H1 (cell line): Measurements from ENCODE around the gene PDK2. TPM values are rescaled to one million over a fixed set of nuclear protein-coding genes. Genes with fewer than 3 reads are reported as not detected.

Experiments
- BCL11A ChIP-seq, 2 experiments: IDR thresholded peaks; one replicate each; pipeline ENCODE4 v1.6.1; 2011; ENCODE audit warnings: low read depth in 2 of 2, low read length in 2 of 2, mild to moderate bottlenecking in 2 of 2
- GABPA ChIP-seq: IDR thresholded peaks from 2 replicates; pipeline ENCODE4 v1.6.1; 2011; ENCODE audit warnings: mild to moderate bottlenecking, low read length, moderate library complexity, borderline replicate concordance; ENCODE audit not compliant: insufficient read depth
- SP2 ChIP-seq: IDR thresholded peaks from 2 replicates; pipeline ENCODE4 v1.6.1; 2012; ENCODE audit warnings: mild to moderate bottlenecking, low read length, inconsistent platforms
- polyA plus RNA-seq, 7 experiments: library from polyadenylated mRNA; depleted of rRNA in 3 of 7; stranded (reverse) in 5 of 7; unstranded in 2 of 7; fragments of >200 nt in 5 of 7; fragments of 200-250 nt in 2 of 7; gene quantifications; 1 replicate in 5 of 7; 2 replicates in 1 of 7; 4 replicates in 1 of 7; pipeline versions ENCODE4 v1.2.1 to v1.2.3, GENCODE V29; 2011 to 2013; ENCODE audit warnings: missing spikeins in 2 of 7, mixed read lengths in 2 of 7
- total RNA-seq: library from RNA; stranded (reverse); fragmentation: NEBNext Ultra II Directional; extraction: Animal tissue kit (Norgen Biotek cat#: 25700); gene quantifications from 2 replicates; pipeline ENCODE4 v1.2.1, GENCODE V29; 2021
- TF ChIP-seq, protein P1 (sequence below): fragments of 300-600 bp; sonication (generic); IDR thresholded peaks from 2 replicates; pipeline ENCODE4 v1.7.1; 2012; ENCODE audit warnings: low read length, moderate library complexity, mild to moderate bottlenecking, inconsistent platforms; ENCODE audit not compliant: insufficient replicate concordance

Gene PDK2
- total and polyA plus RNA-seq, 2 of the 8 experiments (the other 6 are each of a cell fraction or from before 2014, with no cell fraction given): 18.3 to 121 TPM

DNA sequence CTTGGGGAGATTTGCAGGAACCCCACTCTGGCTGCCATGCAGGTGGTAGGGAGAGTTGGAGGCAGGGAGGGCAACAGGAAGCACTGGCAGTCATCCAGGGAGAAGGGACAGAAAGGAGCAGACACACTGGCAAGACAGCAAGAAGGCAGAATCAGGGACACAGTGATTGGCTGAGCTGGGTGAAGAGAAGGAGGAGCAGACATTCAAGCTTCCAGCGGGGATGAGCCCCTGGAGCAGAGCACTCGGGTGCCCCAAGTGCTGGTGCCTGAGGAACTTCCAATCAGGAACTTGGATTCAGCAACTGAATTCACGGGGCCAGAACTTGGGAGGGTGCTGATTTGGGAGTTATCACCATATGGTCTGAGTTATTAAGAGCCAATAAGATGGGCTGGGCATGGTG lies 45.5 kb upstream of the PDK2 start (continued):
- TF ChIP-seq, protein P1, sequence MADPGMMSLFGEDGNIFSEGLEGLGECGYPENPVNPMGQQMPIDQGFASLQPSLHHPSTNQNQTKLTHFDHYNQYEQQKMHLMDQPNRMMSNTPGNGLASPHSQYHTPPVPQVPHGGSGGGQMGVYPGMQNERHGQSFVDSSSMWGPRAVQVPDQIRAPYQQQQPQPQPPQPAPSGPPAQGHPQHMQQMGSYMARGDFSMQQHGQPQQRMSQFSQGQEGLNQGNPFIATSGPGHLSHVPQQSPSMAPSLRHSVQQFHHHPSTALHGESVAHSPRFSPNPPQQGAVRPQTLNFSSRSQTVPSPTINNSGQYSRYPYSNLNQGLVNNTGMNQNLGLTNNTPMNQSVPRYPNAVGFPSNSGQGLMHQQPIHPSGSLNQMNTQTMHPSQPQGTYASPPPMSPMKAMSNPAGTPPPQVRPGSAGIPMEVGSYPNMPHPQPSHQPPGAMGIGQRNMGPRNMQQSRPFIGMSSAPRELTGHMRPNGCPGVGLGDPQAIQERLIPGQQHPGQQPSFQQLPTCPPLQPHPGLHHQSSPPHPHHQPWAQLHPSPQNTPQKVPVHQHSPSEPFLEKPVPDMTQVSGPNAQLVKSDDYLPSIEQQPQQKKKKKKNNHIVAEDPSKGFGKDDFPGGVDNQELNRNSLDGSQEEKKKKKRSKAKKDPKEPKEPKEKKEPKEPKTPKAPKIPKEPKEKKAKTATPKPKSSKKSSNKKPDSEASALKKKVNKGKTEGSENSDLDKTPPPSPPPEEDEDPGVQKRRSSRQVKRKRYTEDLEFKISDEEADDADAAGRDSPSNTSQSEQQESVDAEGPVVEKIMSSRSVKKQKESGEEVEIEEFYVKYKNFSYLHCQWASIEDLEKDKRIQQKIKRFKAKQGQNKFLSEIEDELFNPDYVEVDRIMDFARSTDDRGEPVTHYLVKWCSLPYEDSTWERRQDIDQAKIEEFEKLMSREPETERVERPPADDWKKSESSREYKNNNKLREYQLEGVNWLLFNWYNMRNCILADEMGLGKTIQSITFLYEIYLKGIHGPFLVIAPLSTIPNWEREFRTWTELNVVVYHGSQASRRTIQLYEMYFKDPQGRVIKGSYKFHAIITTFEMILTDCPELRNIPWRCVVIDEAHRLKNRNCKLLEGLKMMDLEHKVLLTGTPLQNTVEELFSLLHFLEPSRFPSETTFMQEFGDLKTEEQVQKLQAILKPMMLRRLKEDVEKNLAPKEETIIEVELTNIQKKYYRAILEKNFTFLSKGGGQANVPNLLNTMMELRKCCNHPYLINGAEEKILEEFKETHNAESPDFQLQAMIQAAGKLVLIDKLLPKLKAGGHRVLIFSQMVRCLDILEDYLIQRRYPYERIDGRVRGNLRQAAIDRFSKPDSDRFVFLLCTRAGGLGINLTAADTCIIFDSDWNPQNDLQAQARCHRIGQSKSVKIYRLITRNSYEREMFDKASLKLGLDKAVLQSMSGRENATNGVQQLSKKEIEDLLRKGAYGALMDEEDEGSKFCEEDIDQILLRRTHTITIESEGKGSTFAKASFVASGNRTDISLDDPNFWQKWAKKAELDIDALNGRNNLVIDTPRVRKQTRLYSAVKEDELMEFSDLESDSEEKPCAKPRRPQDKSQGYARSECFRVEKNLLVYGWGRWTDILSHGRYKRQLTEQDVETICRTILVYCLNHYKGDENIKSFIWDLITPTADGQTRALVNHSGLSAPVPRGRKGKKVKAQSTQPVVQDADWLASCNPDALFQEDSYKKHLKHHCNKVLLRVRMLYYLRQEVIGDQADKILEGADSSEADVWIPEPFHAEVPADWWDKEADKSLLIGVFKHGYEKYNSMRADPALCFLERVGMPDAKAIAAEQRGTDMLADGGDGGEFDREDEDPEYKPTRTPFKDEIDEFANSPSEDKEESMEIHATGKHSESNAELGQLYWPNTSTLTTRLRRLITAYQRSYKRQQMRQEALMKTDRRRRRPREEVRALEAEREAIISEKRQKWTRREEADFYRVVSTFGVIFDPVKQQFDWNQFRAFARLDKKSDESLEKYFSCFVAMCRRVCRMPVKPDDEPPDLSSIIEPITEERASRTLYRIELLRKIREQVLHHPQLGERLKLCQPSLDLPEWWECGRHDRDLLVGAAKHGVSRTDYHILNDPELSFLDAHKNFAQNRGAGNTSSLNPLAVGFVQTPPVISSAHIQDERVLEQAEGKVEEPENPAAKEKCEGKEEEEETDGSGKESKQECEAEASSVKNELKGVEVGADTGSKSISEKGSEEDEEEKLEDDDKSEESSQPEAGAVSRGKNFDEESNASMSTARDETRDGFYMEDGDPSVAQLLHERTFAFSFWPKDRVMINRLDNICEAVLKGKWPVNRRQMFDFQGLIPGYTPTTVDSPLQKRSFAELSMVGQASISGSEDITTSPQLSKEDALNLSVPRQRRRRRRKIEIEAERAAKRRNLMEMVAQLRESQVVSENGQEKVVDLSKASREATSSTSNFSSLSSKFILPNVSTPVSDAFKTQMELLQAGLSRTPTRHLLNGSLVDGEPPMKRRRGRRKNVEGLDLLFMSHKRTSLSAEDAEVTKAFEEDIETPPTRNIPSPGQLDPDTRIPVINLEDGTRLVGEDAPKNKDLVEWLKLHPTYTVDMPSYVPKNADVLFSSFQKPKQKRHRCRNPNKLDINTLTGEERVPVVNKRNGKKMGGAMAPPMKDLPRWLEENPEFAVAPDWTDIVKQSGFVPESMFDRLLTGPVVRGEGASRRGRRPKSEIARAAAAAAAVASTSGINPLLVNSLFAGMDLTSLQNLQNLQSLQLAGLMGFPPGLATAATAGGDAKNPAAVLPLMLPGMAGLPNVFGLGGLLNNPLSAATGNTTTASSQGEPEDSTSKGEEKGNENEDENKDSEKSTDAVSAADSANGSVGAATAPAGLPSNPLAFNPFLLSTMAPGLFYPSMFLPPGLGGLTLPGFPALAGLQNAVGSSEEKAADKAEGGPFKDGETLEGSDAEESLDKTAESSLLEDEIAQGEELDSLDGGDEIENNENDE: no peak
- no peak for TF ChIP-seq GABPA
- no peak for TF ChIP-seq SP2
- no peak for TF ChIP-seq BCL11A (IDR thresholded peaks at IDR 0.05; ENCODE audit: low read depth in 2 of 2, low read length in 2 of 2)
